HepG2 (cell line): Measurements from ENCODE around the gene PTK7. TPM values are rescaled to one million over a fixed set of nuclear protein-coding genes. Genes with fewer than 3 reads are reported as not detected.

ENCODE experiments used
- BRD4 ChIP-seq: sonication (generic); formaldehyde crosslinking; IDR thresholded peaks from 2 replicates; pipeline ENCODE4 v1.4.0; 2020; ENCODE audit warnings: missing genetic modification reagents
- DPF2 ChIP-seq: sonication (generic); formaldehyde crosslinking; IDR thresholded peaks from 2 replicates; pipeline ENCODE4 v1.4.0; 2020; ENCODE audit warnings: mild to moderate bottlenecking, low read depth, missing genetic modification reagents, borderline replicate concordance
- FLYWCH1 ChIP-seq: sonication (generic); formaldehyde crosslinking; IDR thresholded peaks from 2 replicates; pipeline ENCODE4 v1.8.1; 2023; ENCODE audit warnings: mild to moderate bottlenecking, missing genetic modification reagents
- HCFC1 ChIP-seq: fragments of 150-350 bp; IDR thresholded peaks from 2 replicates; pipeline ENCODE4 v1.6.1; 2014; ENCODE audit warnings: low read depth, low read length
- HDAC6 ChIP-seq: fragments of 200-600 bp; sonication (generic); IDR thresholded peaks from 2 replicates; pipeline ENCODE4 v1.7.0; 2017; ENCODE audit warnings: mild to moderate bottlenecking, antibody characterized with exemption, low read length, low read depth
- IKZF1 ChIP-seq: fragments of 450-650 bp; IDR thresholded peaks from 2 replicates; pipeline ENCODE4 v1.7.1; 2016
- MAFG ChIP-seq: sonication (generic); formaldehyde crosslinking; IDR thresholded peaks from 2 replicates; pipeline ENCODE4 v1.5.1; 2020; ENCODE audit warnings: mild to moderate bottlenecking, missing genetic modification reagents
- MED1 ChIP-seq: sonication (generic); formaldehyde crosslinking; IDR thresholded peaks from 2 replicates; pipeline ENCODE4 v1.4.0; 2020; ENCODE audit warnings: missing genetic modification reagents
- MTF2 ChIP-seq: sonication (generic); formaldehyde crosslinking; IDR thresholded peaks from 2 replicates; pipeline ENCODE4 v1.5.0; 2020; ENCODE audit warnings: missing genetic modification reagents, borderline replicate concordance
- PAX8 ChIP-seq: sonication (generic); formaldehyde crosslinking; IDR thresholded peaks from 2 replicates; pipeline ENCODE4 v1.8.0; 2022; ENCODE audit warnings: mild to moderate bottlenecking, missing genetic modification reagents, borderline replicate concordance
- SP140L ChIP-seq: sonication (generic); formaldehyde crosslinking; IDR thresholded peaks from 2 replicates; pipeline ENCODE4 v1.4.0; 2020; ENCODE audit warnings: missing genetic modification reagents, borderline replicate concordance
- SP5 ChIP-seq: IDR thresholded peaks from 2 replicates; pipeline ENCODE4 v1.6.1; 2016; ENCODE audit warnings: low read depth, borderline replicate concordance
- SRSF4 ChIP-seq: fragments of 200-400 bp; formaldehyde crosslinking; IDR thresholded peaks from one replicate; pipeline ENCODE4 v1.6.1; 2018; ENCODE audit warnings: mild to moderate bottlenecking, low read depth, low read length, moderate library complexity; ENCODE audit not compliant: poor library complexity, severe bottlenecking
- TGIF2 ChIP-seq: IDR thresholded peaks from 2 replicates; pipeline ENCODE4 v1.6.1; 2016; ENCODE audit warnings: control low read depth, missing compliant biosample characterization
- ZNF12 ChIP-seq: sonication (generic); formaldehyde crosslinking; IDR thresholded peaks from 2 replicates; pipeline ENCODE4 v1.5.0; 2020; ENCODE audit warnings: missing genetic modification reagents
- ZNF510 ChIP-seq: sonication (generic); formaldehyde crosslinking; IDR thresholded peaks from 2 replicates; pipeline ENCODE4 v1.4.0; 2020; ENCODE audit warnings: low read depth, mild to moderate bottlenecking, missing genetic modification reagents
- ZNF563 ChIP-seq: sonication (generic); formaldehyde crosslinking; IDR thresholded peaks from 2 replicates; pipeline ENCODE4 v1.8.0; 2022; ENCODE audit warnings: mild to moderate bottlenecking, moderate library complexity, missing genetic modification reagents
- ZNF777 ChIP-seq: sonication (generic); formaldehyde crosslinking; IDR thresholded peaks from 2 replicates; pipeline ENCODE4 v1.4.0; 2020; ENCODE audit warnings: missing genetic modification reagents
- polyA plus RNA-seq, 8 experiments: library from polyadenylated mRNA; depleted of rRNA in 3 of 8; stranded (reverse) in 7 of 8; unstranded in 1 of 8; fragments of >200 nt; fragmentation: Illumina TruSeq in 4 of 8; extraction: Trizol in 4 of 8; gene quantifications; 2 replicates each; pipeline versions ENCODE4 v1.2.1 to v1.2.3, GENCODE V29; 2011 to 2016; ENCODE audit warnings: low read depth in 4 of 8, missing spikeins in 1 of 8, mixed read lengths in 1 of 8; ENCODE audit not compliant: insufficient read depth in 1 of 8
- total RNA-seq, 5 experiments: library from RNA; depleted of rRNA; stranded (reverse); fragments of >200 nt; fragmentation: Illumina TruSeq; extraction: Trizol; gene quantifications; 2 replicates each; pipeline ENCODE4 v1.2.3, GENCODE V29; 2016; ENCODE audit warnings: low read depth in 1 of 5
- TF ChIP-seq, protein P1 (sequence below): IDR thresholded peaks from 2 replicates; pipeline ENCODE4 v1.6.1; 2016; ENCODE audit warnings: missing compliant biosample characterization, missing genetic modification reagents, borderline replicate concordance
- TF ChIP-seq, protein P2 (sequence below): sonication (generic); formaldehyde crosslinking; conservative IDR thresholded peaks from 2 replicates; pipeline ENCODE4 v1.8.0; 2022; ENCODE audit warnings: low read depth, missing genetic modification reagents
- TF ChIP-seq, protein P3 (sequence below): fragments of 450-650 bp; IDR thresholded peaks from 2 replicates; pipeline ENCODE4 v1.6.1; 2017
- TF ChIP-seq, protein P4 (sequence below): sonication (generic); formaldehyde crosslinking; IDR thresholded peaks from 2 replicates; pipeline ENCODE4 v1.5.1; 2020; ENCODE audit warnings: missing genetic modification reagents, mild to moderate bottlenecking, borderline replicate concordance

Gene PTK7
- total and polyA plus RNA-seq, 2 of the 13 experiments (the other 11 are each of a cell fraction or from before 2014, with no cell fraction given) = 98.5 to 99.8 TPM

GRCh38 chr6:43172104-43173007 lies 96.2 kb downstream of the PTK7 start (continued):
- TF ChIP-seq FLYWCH1 (CRISPR knock-in tag) (no peak), SRSF4 (no peak), MTF2 (no peak), IKZF1 (no peak), MED1 (CRISPR knock-in tag) (no peak), ZNF777 (CRISPR knock-in tag) (no peak), TGIF2 (CRISPR knock-in tag) (peak; percentile 39; the same call in 1 of the 2 replicates), DPF2 (CRISPR knock-in tag) (no peak), ZNF510 (CRISPR knock-in tag) (no peak), HDAC6 (no peak), MAFG (CRISPR knock-in tag) (peak; percentile 69; the same call in 1 of the 2 replicates), SP5 (no peak), ZNF563 (CRISPR knock-in tag) (no peak), SP140L (CRISPR knock-in tag) (no peak), BRD4 (CRISPR knock-in tag) (no peak), PAX8 (CRISPR knock-in tag) (no peak; the same call in 1 of the 2 replicates), ZNF12 (CRISPR knock-in tag) (no peak), HCFC1 (no peak)
- TF ChIP-seq, protein P1, sequence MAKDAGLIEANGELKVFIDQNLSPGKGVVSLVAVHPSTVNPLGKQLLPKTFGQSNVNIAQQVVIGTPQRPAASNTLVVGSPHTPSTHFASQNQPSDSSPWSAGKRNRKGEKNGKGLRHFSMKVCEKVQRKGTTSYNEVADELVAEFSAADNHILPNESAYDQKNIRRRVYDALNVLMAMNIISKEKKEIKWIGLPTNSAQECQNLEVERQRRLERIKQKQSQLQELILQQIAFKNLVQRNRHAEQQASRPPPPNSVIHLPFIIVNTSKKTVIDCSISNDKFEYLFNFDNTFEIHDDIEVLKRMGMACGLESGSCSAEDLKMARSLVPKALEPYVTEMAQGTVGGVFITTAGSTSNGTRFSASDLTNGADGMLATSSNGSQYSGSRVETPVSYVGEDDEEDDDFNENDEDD (CRISPR knock-in tag) = no peak
- TF ChIP-seq, protein P2, sequence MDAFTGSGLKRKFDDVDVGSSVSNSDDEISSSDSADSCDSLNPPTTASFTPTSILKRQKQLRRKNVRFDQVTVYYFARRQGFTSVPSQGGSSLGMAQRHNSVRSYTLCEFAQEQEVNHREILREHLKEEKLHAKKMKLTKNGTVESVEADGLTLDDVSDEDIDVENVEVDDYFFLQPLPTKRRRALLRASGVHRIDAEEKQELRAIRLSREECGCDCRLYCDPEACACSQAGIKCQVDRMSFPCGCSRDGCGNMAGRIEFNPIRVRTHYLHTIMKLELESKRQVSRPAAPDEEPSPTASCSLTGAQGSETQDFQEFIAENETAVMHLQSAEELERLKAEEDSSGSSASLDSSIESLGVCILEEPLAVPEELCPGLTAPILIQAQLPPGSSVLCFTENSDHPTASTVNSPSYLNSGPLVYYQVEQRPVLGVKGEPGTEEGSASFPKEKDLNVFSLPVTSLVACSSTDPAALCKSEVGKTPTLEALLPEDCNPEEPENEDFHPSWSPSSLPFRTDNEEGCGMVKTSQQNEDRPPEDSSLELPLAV = no peak
- TF ChIP-seq, protein P3, sequence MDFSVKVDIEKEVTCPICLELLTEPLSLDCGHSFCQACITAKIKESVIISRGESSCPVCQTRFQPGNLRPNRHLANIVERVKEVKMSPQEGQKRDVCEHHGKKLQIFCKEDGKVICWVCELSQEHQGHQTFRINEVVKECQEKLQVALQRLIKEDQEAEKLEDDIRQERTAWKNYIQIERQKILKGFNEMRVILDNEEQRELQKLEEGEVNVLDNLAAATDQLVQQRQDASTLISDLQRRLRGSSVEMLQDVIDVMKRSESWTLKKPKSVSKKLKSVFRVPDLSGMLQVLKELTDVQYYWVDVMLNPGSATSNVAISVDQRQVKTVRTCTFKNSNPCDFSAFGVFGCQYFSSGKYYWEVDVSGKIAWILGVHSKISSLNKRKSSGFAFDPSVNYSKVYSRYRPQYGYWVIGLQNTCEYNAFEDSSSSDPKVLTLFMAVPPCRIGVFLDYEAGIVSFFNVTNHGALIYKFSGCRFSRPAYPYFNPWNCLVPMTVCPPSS = no peak
- TF ChIP-seq, protein P4, sequence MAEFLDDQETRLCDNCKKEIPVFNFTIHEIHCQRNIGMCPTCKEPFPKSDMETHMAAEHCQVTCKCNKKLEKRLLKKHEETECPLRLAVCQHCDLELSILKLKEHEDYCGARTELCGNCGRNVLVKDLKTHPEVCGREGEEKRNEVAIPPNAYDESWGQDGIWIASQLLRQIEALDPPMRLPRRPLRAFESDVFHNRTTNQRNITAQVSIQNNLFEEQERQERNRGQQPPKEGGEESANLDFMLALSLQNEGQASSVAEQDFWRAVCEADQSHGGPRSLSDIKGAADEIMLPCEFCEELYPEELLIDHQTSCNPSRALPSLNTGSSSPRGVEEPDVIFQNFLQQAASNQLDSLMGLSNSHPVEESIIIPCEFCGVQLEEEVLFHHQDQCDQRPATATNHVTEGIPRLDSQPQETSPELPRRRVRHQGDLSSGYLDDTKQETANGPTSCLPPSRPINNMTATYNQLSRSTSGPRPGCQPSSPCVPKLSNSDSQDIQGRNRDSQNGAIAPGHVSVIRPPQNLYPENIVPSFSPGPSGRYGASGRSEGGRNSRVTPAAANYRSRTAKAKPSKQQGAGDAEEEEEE = no peak
